A673 (cell line): ENCODE results near the gene KIRREL3. TPM values are rescaled to one million over a fixed set of nuclear protein-coding genes. Genes with fewer than 3 reads are reported as not detected.

ENCODE experiments used
- BruUV-seq: library from RNA; stranded (reverse); fragments of 400-500 nt; replicated peaks from 2 replicates; lab custom pipeline; 2021; lab: Mats Ljungman, UMichigan
- CTCF ChIA-PET: fragments of 300-600 bp; sonication (Branson Sonifier 250); formaldehyde crosslinking; loops from one replicate; lab custom pipeline; 2022; ENCODE audit warnings: antibody characterized with exemption; lab: Charles Lee
- POLR2A ChIA-PET: fragments of 300-600 bp; sonication (Branson Sonifier 250); formaldehyde crosslinking; loops from one replicate; lab custom pipeline; 2022; ENCODE audit warnings: antibody characterized with exemption; ENCODE audit not compliant: low non-redundant PET; lab: Charles Lee
- DNase-seq: peaks from one replicate; pipeline ENCODE4 v3.0.0-alpha.2; 2015; ENCODE audit warnings: low spot score
- H3K27ac ChIP-seq: fragments of 200-600 bp; sonication (generic); 2 replicates; pipeline ENCODE4 v1.5.1; 2016; ENCODE audit warnings: mixed run types, low read depth, mild to moderate bottlenecking, mixed read lengths, antibody characterized with exemption, low read length; ENCODE audit not compliant: poor library complexity, severe bottlenecking
- H3K27me3 ChIP-seq: fragments of 200-600 bp; sonication (generic); replicated peaks from 2 replicates; pipeline ENCODE4 v1.6.1; 2017; ENCODE audit warnings: mixed run types, low read depth, mild to moderate bottlenecking, mixed read lengths, antibody characterized with exemption, low read length; ENCODE audit not compliant: insufficient read depth, poor library complexity
- H3K36me3 ChIP-seq: fragments of 200-600 bp; sonication (generic); 2 replicates; pipeline ENCODE4 v1.6.1; 2016; ENCODE audit warnings: mixed run types, mild to moderate bottlenecking, mixed read lengths, antibody characterized with exemption, low read length; ENCODE audit not compliant: insufficient read depth, poor library complexity, severe bottlenecking
- H3K4me1 ChIP-seq: fragments of 200-600 bp; sonication (generic); 2 replicates; pipeline ENCODE4 v1.6.1; 2017; ENCODE audit warnings: mixed run types, mild to moderate bottlenecking, mixed read lengths, antibody characterized with exemption, low read length; ENCODE audit not compliant: insufficient read depth, poor library complexity, severe bottlenecking
- H3K4me3 ChIP-seq: fragments of 200-600 bp; sonication (generic); 2 replicates; pipeline ENCODE4 v1.5.1; 2016; ENCODE audit warnings: low read depth, mixed run types, mild to moderate bottlenecking, mixed read lengths, low read length; ENCODE audit not compliant: poor library complexity, severe bottlenecking
- H3K9me3 ChIP-seq: fragments of 200-600 bp; sonication (generic); 2 replicates; pipeline ENCODE4 v1.6.1; 2016; ENCODE audit warnings: mixed run types, low read depth, mild to moderate bottlenecking, mixed read lengths, antibody characterized with exemption, low read length; ENCODE audit not compliant: poor library complexity, severe bottlenecking
- EZH2 ChIP-seq: fragments of 200-600 bp; sonication (generic); IDR thresholded peaks from 2 replicates; pipeline ENCODE4 v1.6.1; 2017; ENCODE audit warnings: borderline replicate concordance, low read depth, mild to moderate bottlenecking, mixed read lengths, antibody characterized with exemption, low read length; ENCODE audit not compliant: poor library complexity, severe bottlenecking
- intact Hi-C: fragments of 100-400 bp; cut with micrococcal nuclease; formaldehyde crosslinking; loops from one replicate; pipeline ENCODE4 v1.10.0; 2022; ENCODE audit not compliant: unreplicated experiment
- total RNA-seq: library from RNA; stranded (reverse); gene quantifications from 2 replicates; pipeline ENCODE4 v1.2.3, GENCODE V29; 2021
- TF ChIP-seq, protein P1 (sequence below): fragments of 300-800, 200-600 bp; sonication (generic); conservative IDR thresholded peaks from 2 replicates; pipeline ENCODE4 v1.5.1; 2017; ENCODE audit warnings: low read depth, mild to moderate bottlenecking, antibody characterized with exemption, low read length, moderate library complexity, mixed read lengths

KIRREL3 gene
- total RNA-seq, 1 experiment from 2014 or later = not detected

DNA sequence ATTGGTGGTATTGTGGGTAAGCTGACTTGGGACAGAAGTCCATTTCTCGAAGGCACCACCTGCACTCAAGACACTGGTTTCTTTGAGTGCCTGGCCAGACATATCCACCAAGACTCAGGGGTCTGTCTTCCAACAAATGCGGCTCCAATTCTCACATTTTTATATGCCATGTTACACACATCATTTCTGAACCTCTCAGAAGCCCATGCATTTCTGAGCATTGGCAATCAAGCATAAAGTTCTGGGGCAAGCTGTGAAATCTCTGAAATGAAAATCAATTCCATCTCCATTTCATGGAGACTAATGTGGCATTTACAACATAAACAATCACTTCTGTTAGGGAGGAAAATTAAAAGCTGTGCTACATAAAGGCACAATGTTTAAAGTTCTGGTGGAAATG is 243.7 kb downstream of the KIRREL3 start:
- no peak for DNase-seq
- Histone ChIP-seq H3K4me1 (no peaks in the 10 kb centered on the region), H3K9me3 (no peaks in the 10 kb centered on the region), H3K4me3 (no peak overlapping the region), H3K27ac (no peak overlapping the region), H3K36me3 (no peaks in the 10 kb centered on the region), H3K27me3 (peaks cover 24% of the 10 kb centered on the region)
- POLR2A ChIA-PET = no interaction called here
- intact Hi-C loops = no loop called here
- CTCF ChIA-PET = no interaction called here
- no peak for TF ChIP-seq EZH2
- TF ChIP-seq, protein P1, sequence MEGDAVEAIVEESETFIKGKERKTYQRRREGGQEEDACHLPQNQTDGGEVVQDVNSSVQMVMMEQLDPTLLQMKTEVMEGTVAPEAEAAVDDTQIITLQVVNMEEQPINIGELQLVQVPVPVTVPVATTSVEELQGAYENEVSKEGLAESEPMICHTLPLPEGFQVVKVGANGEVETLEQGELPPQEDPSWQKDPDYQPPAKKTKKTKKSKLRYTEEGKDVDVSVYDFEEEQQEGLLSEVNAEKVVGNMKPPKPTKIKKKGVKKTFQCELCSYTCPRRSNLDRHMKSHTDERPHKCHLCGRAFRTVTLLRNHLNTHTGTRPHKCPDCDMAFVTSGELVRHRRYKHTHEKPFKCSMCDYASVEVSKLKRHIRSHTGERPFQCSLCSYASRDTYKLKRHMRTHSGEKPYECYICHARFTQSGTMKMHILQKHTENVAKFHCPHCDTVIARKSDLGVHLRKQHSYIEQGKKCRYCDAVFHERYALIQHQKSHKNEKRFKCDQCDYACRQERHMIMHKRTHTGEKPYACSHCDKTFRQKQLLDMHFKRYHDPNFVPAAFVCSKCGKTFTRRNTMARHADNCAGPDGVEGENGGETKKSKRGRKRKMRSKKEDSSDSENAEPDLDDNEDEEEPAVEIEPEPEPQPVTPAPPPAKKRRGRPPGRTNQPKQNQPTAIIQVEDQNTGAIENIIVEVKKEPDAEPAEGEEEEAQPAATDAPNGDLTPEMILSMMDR = no peak
- no TSS peak for BruUV-seq

DNA sequence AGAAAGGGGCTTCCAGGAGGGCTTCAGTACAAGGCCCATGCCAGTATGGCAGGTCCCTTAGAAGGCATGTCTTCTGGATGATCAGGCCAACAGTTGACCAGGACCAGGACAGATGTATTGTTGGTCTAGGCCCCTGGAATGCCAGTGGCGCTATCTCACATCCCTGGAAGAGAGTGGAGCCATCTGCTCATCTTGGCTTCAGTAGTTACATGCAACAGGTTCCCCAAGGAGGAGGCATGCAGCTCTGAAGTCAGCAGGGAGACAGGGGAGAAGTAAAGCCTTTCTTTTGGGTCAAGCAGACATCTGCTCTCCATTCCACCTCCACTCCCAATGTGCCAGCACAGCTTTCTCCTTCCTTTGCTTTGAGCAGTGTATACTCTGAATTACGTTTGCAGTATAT is 244.1 kb downstream of the KIRREL3 start:
- H3K9me3 ChIP-seq = no peaks in the 10 kb centered on the region
- BruUV-seq = no TSS peak
- no peak overlapping the region for H3K27ac ChIP-seq
- ChIA-PET CTCF (no interaction called here), POLR2A (no interaction called here)
- TF ChIP-seq EZH2 = no peak
- TF ChIP-seq, protein P1 = no peak
- no peaks in the 10 kb centered on the region for H3K36me3 ChIP-seq
- H3K27me3 ChIP-seq = peaks cover 24% of the 10 kb centered on the region
- H3K4me1 ChIP-seq = no peaks in the 10 kb centered on the region
- H3K4me3 ChIP-seq = no peak overlapping the region
- intact Hi-C loops = no loop called here
- DNase-seq = no peak

GRCh38 chr11:126755526-126755925 is 245.0 kb downstream of the KIRREL3 start:
- TF ChIP-seq, protein P1 = no peak
- no peak for TF ChIP-seq EZH2
- no peak overlapping the region for H3K4me3 ChIP-seq
- H3K27me3 ChIP-seq = peaks cover 24% of the 10 kb centered on the region
- ChIA-PET POLR2A (no interaction called here), CTCF (no interaction called here)
- no peaks in the 10 kb centered on the region for H3K9me3 ChIP-seq
- no peaks in the 10 kb centered on the region for H3K4me1 ChIP-seq
- H3K36me3 ChIP-seq = no peaks in the 10 kb centered on the region
- H3K27ac ChIP-seq = no peak overlapping the region
- BruUV-seq = no TSS peak
- DNase-seq = no peak
- intact Hi-C loops = no loop called here
